ENCODE data around the gene ZDHHC11B.
A peak's percentile ranks its signal among the peaks of the same experiment; 100 is the strongest.
"Not testable (repeated sequence)": the region's sequence is repeated elsewhere in the genome, so short reads cannot be mapped to it uniquely, and the experiment has no call there.

Gene ZDHHC11B

GRCh38 chr5:760363-761058 is 24.0 kb downstream of the ZDHHC11B start:
- Histone ChIP-seq H3K9ac (ENCODE audit: low read depth in 1 of 2, low read length in 2 of 2) (no peak overlapping the region), H3K4me3 (ENCODE audit: low read depth in 1 of 2, low read length in 2 of 2) (no peak overlapping the region), H3K27ac (ENCODE audit: low read depth, low read length) (no peak overlapping the region)

GRCh38 chr5:759781-760362 is 24.7 kb downstream of the ZDHHC11B start:
- Histone ChIP-seq H3K4me3 (ENCODE audit: low read depth in 1 of 2, low read length in 2 of 2) (no peak overlapping the region), H3K27ac (ENCODE audit: low read depth, low read length) (no peak overlapping the region)

More at GRCh38 chr5:760363-761058, 24.0 kb downstream of the ZDHHC11B start:
- Histone ChIP-seq H3K9me3 (ENCODE audit: control insufficient read depth in 1 of 2, low read length in 2 of 2) (no peaks in the 10 kb centered on the region), H3K27me3 (ENCODE audit: control insufficient read depth in 1 of 2, insufficient read depth in 2 of 2, low read length in 2 of 2) (no peaks in the 10 kb centered on the region), H3K4me1 (ENCODE audit: control insufficient read depth in 1 of 2, insufficient read depth in 2 of 2, low read length in 2 of 2) (peaks cover 28 to 36% of the 10 kb centered on the region in 2 donors), H3K36me3 (ENCODE audit: control insufficient read depth in 1 of 2, insufficient read depth in 2 of 2, low read length in 2 of 2) (no peaks in the 10 kb centered on the region)

GRCh38 chr5:759111-759751 is 25.3 kb downstream of the ZDHHC11B start:
- Histone ChIP-seq H3K4me1 (ENCODE audit: control insufficient read depth in 1 of 2, insufficient read depth in 2 of 2, low read length in 2 of 2) (peaks cover 28 to 36% of the 10 kb centered on the region in 2 donors), H3K4me3 (ENCODE audit: low read depth in 1 of 2, low read length in 2 of 2) (peak overlapping the region in 1 of 2 donors; percentile 42), H3K36me3 (ENCODE audit: control insufficient read depth in 1 of 2, insufficient read depth in 2 of 2, low read length in 2 of 2) (no peaks in the 10 kb centered on the region), H3K27ac (ENCODE audit: low read depth, low read length) (no peak overlapping the region), H3K27me3 (ENCODE audit: control insufficient read depth in 1 of 2, insufficient read depth in 2 of 2, low read length in 2 of 2) (no peaks in the 10 kb centered on the region), H3K9me3 (ENCODE audit: control insufficient read depth in 1 of 2, low read length in 2 of 2) (no peaks in the 10 kb centered on the region), H3K9ac (ENCODE audit: low read depth in 1 of 2, low read length in 2 of 2) (peak overlapping the region; percentile 21 to 44)

More at GRCh38 chr5:759781-760362, 24.7 kb downstream of the ZDHHC11B start:
- Histone ChIP-seq H3K9me3 (ENCODE audit: control insufficient read depth in 1 of 2, low read length in 2 of 2) (no peaks in the 10 kb centered on the region), H3K27me3 (ENCODE audit: control insufficient read depth in 1 of 2, insufficient read depth in 2 of 2, low read length in 2 of 2) (no peaks in the 10 kb centered on the region), H3K4me1 (ENCODE audit: control insufficient read depth in 1 of 2, insufficient read depth in 2 of 2, low read length in 2 of 2) (peaks cover 28 to 36% of the 10 kb centered on the region in 2 donors), H3K9ac (ENCODE audit: low read depth in 1 of 2, low read length in 2 of 2) (peak overlapping the region; percentile 21 to 44), H3K36me3 (ENCODE audit: control insufficient read depth in 1 of 2, insufficient read depth in 2 of 2, low read length in 2 of 2) (no peaks in the 10 kb centered on the region)

- Histone ChIP-seq H3K9me3 (ENCODE audit: control insufficient read depth in 1 of 2, low read length in 2 of 2) (no peaks in the 10 kb centered on the region), H3K4me3 (ENCODE audit: low read depth in 1 of 2, low read length in 2 of 2) (peak overlapping the region; percentile 33 to 42), H3K36me3 (ENCODE audit: control insufficient read depth in 1 of 2, insufficient read depth in 2 of 2, low read length in 2 of 2) (no peaks in the 10 kb centered on the region), H3K9ac (ENCODE audit: low read depth in 1 of 2, low read length in 2 of 2) (peak overlapping the region; percentile 30 to 52), H3K4me1 (ENCODE audit: control insufficient read depth in 1 of 2, insufficient read depth in 2 of 2, low read length in 2 of 2) (peaks cover 28 to 36% of the 10 kb centered on the region in 2 donors), H3K27me3 (ENCODE audit: control insufficient read depth in 1 of 2, insufficient read depth in 2 of 2, low read length in 2 of 2) (no peaks in the 10 kb centered on the region), H3K27ac (ENCODE audit: low read depth, low read length) (no peak overlapping the region)
These were observed 25.9 kb downstream of the ZDHHC11B start for GRCh38 chr5:758698-759053.

GRCh38 chr5:757931-758697 is 26.4 kb downstream of the ZDHHC11B start:
- peaks cover 28 to 36% of the 10 kb centered on the region in 2 donors for H3K4me1 ChIP-seq (ENCODE audit: control insufficient read depth in 1 of 2, insufficient read depth in 2 of 2, low read length in 2 of 2)
- H3K36me3 ChIP-seq (ENCODE audit: control insufficient read depth in 1 of 2, insufficient read depth in 2 of 2, low read length in 2 of 2), result no peaks in the 10 kb centered on the region
- H3K4me3 ChIP-seq (ENCODE audit: low read depth in 1 of 2, low read length in 2 of 2), result peak overlapping the region; percentile 33 to 42
- H3K27ac ChIP-seq (ENCODE audit: low read depth, low read length), result peak overlapping the region; percentile 1
- H3K27me3 ChIP-seq (ENCODE audit: control insufficient read depth in 1 of 2, insufficient read depth in 2 of 2, low read length in 2 of 2), result no peaks in the 10 kb centered on the region
- H3K9ac ChIP-seq (ENCODE audit: low read depth in 1 of 2, low read length in 2 of 2), result peak overlapping the region; percentile 30 to 52
- no peaks in the 10 kb centered on the region for H3K9me3 ChIP-seq (ENCODE audit: control insufficient read depth in 1 of 2, low read length in 2 of 2)

- Histone ChIP-seq H3K9me3 (ENCODE audit: control insufficient read depth in 1 of 2, low read length in 2 of 2) (no peaks in the 10 kb centered on the region), H3K27ac (ENCODE audit: low read depth, low read length) (no peak overlapping the region), H3K9ac (ENCODE audit: low read depth in 1 of 2, low read length in 2 of 2) (peak overlapping the region; percentile 21 to 30), H3K4me1 (ENCODE audit: control insufficient read depth in 1 of 2, insufficient read depth in 2 of 2, low read length in 2 of 2) (peaks cover 28 to 36% of the 10 kb centered on the region in 2 donors), H3K4me3 (ENCODE audit: low read depth in 1 of 2, low read length in 2 of 2) (peak overlapping the region in 1 of 2 donors; percentile 26), H3K36me3 (ENCODE audit: control insufficient read depth in 1 of 2, insufficient read depth in 2 of 2, low read length in 2 of 2) (no peaks in the 10 kb centered on the region), H3K27me3 (ENCODE audit: control insufficient read depth in 1 of 2, insufficient read depth in 2 of 2, low read length in 2 of 2) (no peaks in the 10 kb centered on the region)
These were observed 27.1 kb downstream of the ZDHHC11B start for GRCh38 chr5:757346-757930.

GRCh38 chr5:756865-757345 is 27.6 kb downstream of the ZDHHC11B start:
- Histone ChIP-seq H3K9me3 (ENCODE audit: control insufficient read depth in 1 of 2, low read length in 2 of 2) (no peaks in the 10 kb centered on the region), H3K4me3 (ENCODE audit: low read depth in 1 of 2, low read length in 2 of 2) (no peak overlapping the region), H3K27ac (ENCODE audit: low read depth, low read length) (no peak overlapping the region), H3K4me1 (ENCODE audit: control insufficient read depth in 1 of 2, insufficient read depth in 2 of 2, low read length in 2 of 2) (peaks cover 28 to 36% of the 10 kb centered on the region in 2 donors), H3K27me3 (ENCODE audit: control insufficient read depth in 1 of 2, insufficient read depth in 2 of 2, low read length in 2 of 2) (no peaks in the 10 kb centered on the region), H3K9ac (ENCODE audit: low read depth in 1 of 2, low read length in 2 of 2) (peak overlapping the region in 1 of 2 donors; percentile 25), H3K36me3 (ENCODE audit: control insufficient read depth in 1 of 2, insufficient read depth in 2 of 2, low read length in 2 of 2) (no peaks in the 10 kb centered on the region)

GRCh38 chr5:756171-756570 is 28.4 kb downstream of the ZDHHC11B start:
- peaks cover 28 to 36% of the 10 kb centered on the region in 2 donors for H3K4me1 ChIP-seq (ENCODE audit: control insufficient read depth in 1 of 2, insufficient read depth in 2 of 2, low read length in 2 of 2)
- H3K9me3 ChIP-seq (ENCODE audit: control insufficient read depth in 1 of 2, low read length in 2 of 2), result no peaks in the 10 kb centered on the region
- H3K9ac ChIP-seq (ENCODE audit: low read depth in 1 of 2, low read length in 2 of 2), result no peak overlapping the region
- no peak overlapping the region for H3K27ac ChIP-seq (ENCODE audit: low read depth, low read length)
- H3K36me3 ChIP-seq (ENCODE audit: control insufficient read depth in 1 of 2, insufficient read depth in 2 of 2, low read length in 2 of 2), result no peaks in the 10 kb centered on the region
- no peaks in the 10 kb centered on the region for H3K27me3 ChIP-seq (ENCODE audit: control insufficient read depth in 1 of 2, insufficient read depth in 2 of 2, low read length in 2 of 2)
- H3K4me3 ChIP-seq (ENCODE audit: low read depth in 1 of 2, low read length in 2 of 2), result no peak overlapping the region

GRCh38 chr5:754143-754632 is 30.3 kb downstream of the ZDHHC11B start:
- not testable (repeated sequence) for H3K36me3 ChIP-seq (ENCODE audit: control insufficient read depth in 1 of 2, insufficient read depth in 2 of 2, low read length in 2 of 2); H3K9ac ChIP-seq (ENCODE audit: low read depth in 1 of 2, low read length in 2 of 2); H3K27me3 ChIP-seq (ENCODE audit: control insufficient read depth in 1 of 2, insufficient read depth in 2 of 2, low read length in 2 of 2)

More at GRCh38 chr5:754143-754632, 30.3 kb downstream of the ZDHHC11B start:
- not testable (repeated sequence) for H3K9me3 ChIP-seq (ENCODE audit: control insufficient read depth in 1 of 2, low read length in 2 of 2); H3K27ac ChIP-seq (ENCODE audit: low read depth, low read length); H3K4me3 ChIP-seq (ENCODE audit: low read depth in 1 of 2, low read length in 2 of 2)
- peaks cover 23 to 26% of the 10 kb centered on the region in 2 donors for H3K4me1 ChIP-seq (ENCODE audit: control insufficient read depth in 1 of 2, insufficient read depth in 2 of 2, low read length in 2 of 2)

Measured in duodenal mucosa (tissue), 2 donors.